Ovary (tissue), 3 donors: ENCODE measurements around the gene LIPC.

Experiments used
- EP300 ChIP-seq: sonication (generic); formaldehyde crosslinking; IDR thresholded peaks from one replicate; pipeline ENCODE4 v1.6.1; 2017; ENCODE audit warnings: antibody characterized with exemption
- POLR2A ChIP-seq: fragments of 450-650 bp; IDR thresholded peaks from one replicate; pipeline ENCODE4 v1.6.1; 2017; ENCODE audit warnings: antibody characterized with exemption, mild to moderate bottlenecking, moderate library complexity
- TF ChIP-seq, protein P1 (sequence below), 3 donors: fragments of 450-650 bp in 2 of 3; fragments of 200-600 bp in 1 of 3; IDR thresholded peaks; one replicate each; pipeline versions ENCODE4 v1.5.1 to v1.8.0; 2016 to 2022; ENCODE audit warnings: antibody characterized with exemption in 3 of 3, mild to moderate bottlenecking in 1 of 3
- donor health status: DM: no; HTN: no; CAD: no.

DNA sequence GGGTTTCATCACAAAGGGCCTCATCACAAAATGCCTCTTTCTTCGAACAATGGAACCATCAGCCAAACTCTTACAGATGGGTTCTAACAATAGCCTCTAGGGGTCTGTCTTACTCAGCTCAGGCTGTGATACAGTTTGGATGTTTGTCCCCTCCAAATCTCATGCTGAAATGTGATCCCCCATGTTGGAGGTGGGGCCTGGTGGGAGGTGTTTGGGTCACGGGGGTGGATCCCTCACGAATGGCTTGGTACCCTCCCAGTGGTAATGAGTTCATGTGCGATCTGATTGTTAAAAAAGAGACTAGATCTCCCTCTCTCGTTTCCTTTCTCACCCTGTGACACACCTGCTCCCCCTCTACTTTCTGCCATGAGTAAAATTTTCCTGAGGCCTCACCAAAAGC lies 47.9 kb upstream of the LIPC start:
- TF ChIP-seq POLR2A (no peak), EP300 (no peak)
- TF ChIP-seq, protein P1, sequence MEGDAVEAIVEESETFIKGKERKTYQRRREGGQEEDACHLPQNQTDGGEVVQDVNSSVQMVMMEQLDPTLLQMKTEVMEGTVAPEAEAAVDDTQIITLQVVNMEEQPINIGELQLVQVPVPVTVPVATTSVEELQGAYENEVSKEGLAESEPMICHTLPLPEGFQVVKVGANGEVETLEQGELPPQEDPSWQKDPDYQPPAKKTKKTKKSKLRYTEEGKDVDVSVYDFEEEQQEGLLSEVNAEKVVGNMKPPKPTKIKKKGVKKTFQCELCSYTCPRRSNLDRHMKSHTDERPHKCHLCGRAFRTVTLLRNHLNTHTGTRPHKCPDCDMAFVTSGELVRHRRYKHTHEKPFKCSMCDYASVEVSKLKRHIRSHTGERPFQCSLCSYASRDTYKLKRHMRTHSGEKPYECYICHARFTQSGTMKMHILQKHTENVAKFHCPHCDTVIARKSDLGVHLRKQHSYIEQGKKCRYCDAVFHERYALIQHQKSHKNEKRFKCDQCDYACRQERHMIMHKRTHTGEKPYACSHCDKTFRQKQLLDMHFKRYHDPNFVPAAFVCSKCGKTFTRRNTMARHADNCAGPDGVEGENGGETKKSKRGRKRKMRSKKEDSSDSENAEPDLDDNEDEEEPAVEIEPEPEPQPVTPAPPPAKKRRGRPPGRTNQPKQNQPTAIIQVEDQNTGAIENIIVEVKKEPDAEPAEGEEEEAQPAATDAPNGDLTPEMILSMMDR (IDR thresholded peaks at IDR 0.05), result no peak
